Neural progenitor cell (in vitro differentiated cells): ENCODE data around the gene MVB12B. TPM values are rescaled to one million over a fixed set of nuclear protein-coding genes. Genes with fewer than 3 reads are reported as not detected.

Source experiments
- DNase-seq: peaks from one replicate; pipeline ENCODE4 v3.0.0-alpha.2; 2016; ENCODE audit warnings: low spot score
- H2AFZ ChIP-seq: fragments of 200-600 bp; sonication (generic); replicated peaks from 2 replicates; pipeline ENCODE4 v1.6.1; 2016; ENCODE audit warnings: antibody characterized with exemption
- H3F3A ChIP-seq: fragments of 200-600 bp; sonication (generic); 2 replicates; pipeline ENCODE4 v1.6.1; 2016; ENCODE audit warnings: antibody characterized with exemption, low read depth
- H3K27ac ChIP-seq: fragments of 200-600 bp; sonication (generic); 2 replicates; pipeline ENCODE4 v1.5.1; 2016; ENCODE audit warnings: mild to moderate bottlenecking
- H3K27me3 ChIP-seq: fragments of 200-600 bp; sonication (generic); 2 replicates; pipeline ENCODE4 v1.6.1; 2016; ENCODE audit warnings: mild to moderate bottlenecking, moderate library complexity
- H3K36me3 ChIP-seq: fragments of 200-600 bp; sonication (generic); 2 replicates; pipeline ENCODE4 v1.5.1; 2016
- H3K4me1 ChIP-seq: fragments of 200-600 bp; sonication (generic); 2 replicates; pipeline ENCODE4 v1.6.1; 2016; ENCODE audit warnings: mixed run types
- H3K4me2 ChIP-seq: fragments of 200-600 bp; sonication (generic); 2 replicates; pipeline ENCODE4 v1.6.1; 2016
- H3K4me3 ChIP-seq: fragments of 200-600 bp; sonication (generic); 2 replicates; pipeline ENCODE4 v1.5.1; 2016
- H3K79me2 ChIP-seq: fragments of 200-600 bp; sonication (generic); 2 replicates; pipeline ENCODE4 v1.6.1; 2016; ENCODE audit warnings: low read depth
- H3K9ac ChIP-seq: fragments of 200-600 bp; sonication (generic); 2 replicates; pipeline ENCODE4 v1.6.1; 2016
- H3K9me3 ChIP-seq: fragments of 200-600 bp; sonication (generic); 2 replicates; pipeline ENCODE4 v1.5.1; 2016; ENCODE audit warnings: low read depth
- H4K20me1 ChIP-seq: fragments of 200-600 bp; sonication (generic); 2 replicates; pipeline ENCODE4 v1.6.1; 2016; ENCODE audit warnings: low read depth
- H3K27ac Mint-ChIP-seq: 3 replicates; pipeline ENCODE4 v1.8.0; 2021; ENCODE audit warnings: mixed read lengths
- H3K27me3 Mint-ChIP-seq: 2 replicates; pipeline ENCODE4 v1.8.0; 2022; ENCODE audit warnings: low read depth, mild to moderate bottlenecking, inconsistent platforms, moderate library complexity, mixed read lengths; ENCODE audit not compliant: insufficient read depth
- H3K36me3 Mint-ChIP-seq: 3 replicates; pipeline ENCODE4 v1.8.0; 2021; ENCODE audit warnings: mixed read lengths
- H3K4me1 Mint-ChIP-seq: 3 replicates; pipeline ENCODE4 v1.8.0; 2021; ENCODE audit warnings: mixed read lengths
- H3K4me3 Mint-ChIP-seq: 3 replicates; pipeline ENCODE4 v1.8.0; 2021; ENCODE audit warnings: mild to moderate bottlenecking, moderate library complexity, mixed read lengths
- H3K9me3 Mint-ChIP-seq: 3 replicates; pipeline ENCODE4 v1.8.0; 2020; ENCODE audit warnings: mixed read lengths
- CTCF ChIP-seq: fragments of 200-600 bp; sonication (generic); IDR thresholded peaks from 2 replicates; pipeline ENCODE4 v1.5.1; 2017; ENCODE audit warnings: antibody characterized with exemption, mild to moderate bottlenecking
- EZH2 ChIP-seq: fragments of 200-600 bp; sonication (generic); IDR thresholded peaks from 2 replicates; pipeline ENCODE4 v1.6.1; 2017; ENCODE audit warnings: antibody characterized with exemption, mild to moderate bottlenecking, moderate library complexity
- EZH2phosphoT487 ChIP-seq: fragments of 200-600 bp; sonication (generic); IDR thresholded peaks from 2 replicates; pipeline ENCODE4 v1.6.1; 2017; ENCODE audit warnings: antibody characterized with exemption
- total RNA-seq: library from RNA; depleted of rRNA; stranded (reverse); fragments of >200 nt; gene quantifications from 2 replicates; pipeline ENCODE4 v1.2.3, GENCODE V29; 2015; ENCODE audit warnings: low replicate concordance

Gene MVB12B
- total RNA-seq, 1 donor from 2014 or later, result 16.1 TPM

GRCh38 chr9:126549246-126550006 is 222.8 kb downstream of the MVB12B start:
- Histone ChIP-seq H3K9me3 (no peaks in the 10 kb centered on the region), H3K4me3 (no peak overlapping the region), H3K27ac (no peak overlapping the region), H3K4me2 (no peak overlapping the region), H3F3A (no peaks in the 10 kb centered on the region), H3K4me1 (peaks cover 6% of the 10 kb centered on the region), H3K9ac (no peak overlapping the region), H2AFZ (no peak overlapping the region), H3K27me3 (no peaks in the 10 kb centered on the region), H4K20me1 (no peaks in the 10 kb centered on the region), H3K36me3 (no peaks in the 10 kb centered on the region), H3K79me2 (no peaks in the 10 kb centered on the region)
- peak overlapping the region; percentile 55 for H3K4me3 Mint-ChIP-seq
- peak; percentile 46 for DNase-seq
- H3K4me1 Mint-ChIP-seq, result peaks cover 28% of the 10 kb centered on the region
- TF ChIP-seq EZH2phosphoT487 (no peak), CTCF (no peak), EZH2 (no peak)
- H3K9me3 Mint-ChIP-seq, result peaks cover 5% of the 10 kb centered on the region
- peak overlapping the region; percentile 60 for H3K27ac Mint-ChIP-seq
- H3K27me3 Mint-ChIP-seq, result peaks cover 4% of the 10 kb centered on the region
- H3K36me3 Mint-ChIP-seq, result no peaks in the 10 kb centered on the region

DNA sequence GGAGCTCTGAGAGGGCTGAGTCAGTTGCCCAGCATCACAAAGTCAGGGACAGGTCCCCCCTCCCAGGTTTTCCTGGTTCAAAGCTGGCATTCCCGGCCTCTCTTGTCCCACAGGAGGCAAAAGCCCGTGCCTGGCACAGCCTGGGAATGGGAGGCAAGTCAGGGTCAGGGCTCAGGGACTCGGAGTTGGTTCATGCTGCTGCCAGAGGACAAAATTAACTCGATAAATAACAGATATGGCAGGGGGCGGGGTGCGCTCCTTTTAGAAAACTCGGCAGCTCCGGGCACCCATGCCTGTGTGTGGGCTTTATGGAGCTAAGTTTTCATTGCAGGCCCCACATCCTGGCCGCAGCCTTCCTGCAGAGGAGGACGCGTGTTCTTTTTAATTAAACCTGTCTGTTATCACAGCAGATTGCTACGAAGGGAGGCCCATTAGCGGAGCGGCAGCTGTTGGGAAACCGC is 224.3 kb downstream of the MVB12B start:
- H3K79me2 ChIP-seq, result no peaks in the 10 kb centered on the region
- H3K36me3 ChIP-seq, result no peaks in the 10 kb centered on the region
- no peak overlapping the region for H3K4me3 Mint-ChIP-seq
- H3K27ac ChIP-seq, result no peak overlapping the region
- H3K27me3 Mint-ChIP-seq, result peaks cover 4% of the 10 kb centered on the region
- H4K20me1 ChIP-seq, result no peaks in the 10 kb centered on the region
- peaks cover 6% of the 10 kb centered on the region for H3K4me1 ChIP-seq
- H3K4me2 ChIP-seq, result no peak overlapping the region
- H3F3A ChIP-seq, result no peaks in the 10 kb centered on the region
- no peaks in the 10 kb centered on the region for H3K27me3 ChIP-seq
- no peaks in the 10 kb centered on the region for H3K36me3 Mint-ChIP-seq
- peaks cover 26% of the 10 kb centered on the region for H3K4me1 Mint-ChIP-seq
- H3K9me3 ChIP-seq, result no peaks in the 10 kb centered on the region
- no peak for DNase-seq
- no peak overlapping the region for H3K9ac ChIP-seq
- no peak for TF ChIP-seq CTCF
- no peak overlapping the region for H3K27ac Mint-ChIP-seq
- H3K4me3 ChIP-seq, result no peak overlapping the region
- H3K9me3 Mint-ChIP-seq, result peaks cover 5% of the 10 kb centered on the region
- H2AFZ ChIP-seq, result no peak overlapping the region

DNA sequence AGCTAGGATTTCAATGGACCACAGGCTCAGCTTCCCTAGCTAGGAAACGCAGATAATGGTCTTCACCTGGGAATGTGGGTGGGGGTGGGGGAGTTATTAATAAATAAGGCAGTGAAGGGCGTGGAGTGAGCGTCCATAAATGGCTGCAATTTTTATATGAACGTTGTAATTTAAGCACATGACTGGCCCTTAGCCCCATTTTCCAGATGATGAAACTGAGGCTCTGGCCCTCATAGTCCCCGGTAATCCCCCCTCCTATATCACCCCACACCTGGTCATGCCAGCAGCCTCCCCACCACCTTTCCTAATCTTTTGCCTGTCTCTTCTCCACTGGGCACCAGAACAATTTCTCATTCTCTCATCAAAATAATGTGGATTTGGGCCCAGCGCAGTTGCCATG is 225.2 kb downstream of the MVB12B start:
- Histone ChIP-seq H3K27me3 (no peaks in the 10 kb centered on the region), H3K4me2 (no peak overlapping the region), H3K79me2 (no peaks in the 10 kb centered on the region), H3K36me3 (no peaks in the 10 kb centered on the region), H3K4me3 (no peak overlapping the region), H2AFZ (no peak overlapping the region), H4K20me1 (no peaks in the 10 kb centered on the region), H3K4me1 (peaks cover 6% of the 10 kb centered on the region), H3K27ac (no peak overlapping the region), H3K9me3 (no peaks in the 10 kb centered on the region), H3K9ac (no peak overlapping the region), H3F3A (no peaks in the 10 kb centered on the region)
- TF ChIP-seq CTCF, result no peak
- TF ChIP-seq EZH2phosphoT487, result no peak
- no peak for TF ChIP-seq EZH2
- Mint-ChIP-seq H3K36me3 (no peaks in the 10 kb centered on the region), H3K9me3 (peaks cover 2% of the 10 kb centered on the region), H3K4me1 (peaks cover 27% of the 10 kb centered on the region), H3K27ac (no peak overlapping the region), H3K27me3 (peaks cover 4% of the 10 kb centered on the region), H3K4me3 (peak overlapping the region; percentile 34)
- DNase-seq, result no peak
